ENCODE measurements around the gene HERC3. TPM values are rescaled to one million over a fixed set of nuclear protein-coding genes. Genes with fewer than 3 reads are reported as not detected.

The HERC3 gene
- total RNA-seq, 1 experiment from 2014 or later = 16.9 TPM

- no peaks in the 10 kb centered on the region for H3K27me3 ChIP-seq (ENCODE audit: insufficient read depth, low read depth)
- ChIA-PET POLR2A (ENCODE audit: unreplicated experiment) (no interaction called here), CTCF (no interaction called here)
- no peaks in the 10 kb centered on the region for H4K20me1 ChIP-seq (ENCODE audit: insufficient read depth)
- peaks cover 9% of the 10 kb centered on the region; the same call in 1 of the 2 replicates for H3K4me1 ChIP-seq (replicated peaks; ENCODE audit: insufficient read depth)
- no peaks in the 10 kb centered on the region for H3F3A ChIP-seq (ENCODE audit: insufficient read depth, low read depth)
- no peaks in the 10 kb centered on the region for H3K9me2 ChIP-seq (ENCODE audit: insufficient read depth)
- no peak overlapping the region for H3K27ac ChIP-seq
- H3K4me3 ChIP-seq = no peak overlapping the region
- DNase-seq = no peak
- intact Hi-C loops (cut with micrococcal nuclease; ENCODE audit: unreplicated experiment) = no loop called here
- no peaks in the 10 kb centered on the region for H3K79me2 ChIP-seq (ENCODE audit: low read depth)
- no TSS peak for BruUV-seq (replicated peaks)
- H2AFZ ChIP-seq = no peak overlapping the region
- H3K36me3 ChIP-seq (ENCODE audit: low read depth) = no peaks in the 10 kb centered on the region
- H3K9me3 ChIP-seq (ENCODE audit: insufficient read depth, low read depth) = no peaks in the 10 kb centered on the region
- TF ChIP-seq CTCF (conservative IDR thresholded peaks at IDR 0.05) (no peak), EZH2 (IDR thresholded peaks at IDR 0.05; ENCODE audit: low read depth) (no peak)
- H3K4me2 ChIP-seq = no peak overlapping the region
Measured at GRCh38 chr4:88754796-88755195, 162.5 kb downstream of the HERC3 start.

- POLR2A ChIA-PET (ENCODE audit: unreplicated experiment) = no interaction called here
Measured at GRCh38 chr4:88755454-88755853, 163.2 kb downstream of the HERC3 start.

GRCh38 chr4:88756149-88756548 lies 163.9 kb downstream of the HERC3 start:
- no peak overlapping the region for H2AFZ ChIP-seq
- H3K4me2 ChIP-seq = no peak overlapping the region
- POLR2A ChIA-PET (ENCODE audit: unreplicated experiment) = no interaction called here
- CTCF ChIA-PET = no interaction called here
- no peak overlapping the region for H3K27ac ChIP-seq
- no TSS peak for BruUV-seq (replicated peaks)
- H3K79me2 ChIP-seq (ENCODE audit: low read depth) = no peaks in the 10 kb centered on the region
- H3K36me3 ChIP-seq (ENCODE audit: low read depth) = no peaks in the 10 kb centered on the region
- H4K20me1 ChIP-seq (ENCODE audit: insufficient read depth) = no peaks in the 10 kb centered on the region
- H3K4me1 ChIP-seq (replicated peaks; ENCODE audit: insufficient read depth) = peaks cover 9% of the 10 kb centered on the region; the same call in 1 of the 2 replicates
- H3K27me3 ChIP-seq (ENCODE audit: insufficient read depth, low read depth) = no peaks in the 10 kb centered on the region
- no peak for DNase-seq
- intact Hi-C loops (cut with micrococcal nuclease; ENCODE audit: unreplicated experiment) = no loop called here
- no peaks in the 10 kb centered on the region for H3F3A ChIP-seq (ENCODE audit: insufficient read depth, low read depth)
- H3K4me3 ChIP-seq = no peak overlapping the region
- TF ChIP-seq EZH2 (IDR thresholded peaks at IDR 0.05; ENCODE audit: low read depth) (no peak), CTCF (conservative IDR thresholded peaks at IDR 0.05) (no peak)
- no peaks in the 10 kb centered on the region for H3K9me3 ChIP-seq (ENCODE audit: insufficient read depth, low read depth)
- H3K9me2 ChIP-seq (ENCODE audit: insufficient read depth) = no peaks in the 10 kb centered on the region

More at GRCh38 chr4:88755454-88755853, 163.2 kb downstream of the HERC3 start:
- Histone ChIP-seq H2AFZ (no peak overlapping the region), H3F3A (ENCODE audit: insufficient read depth, low read depth) (no peaks in the 10 kb centered on the region), H3K36me3 (ENCODE audit: low read depth) (no peaks in the 10 kb centered on the region), H3K9me2 (ENCODE audit: insufficient read depth) (no peaks in the 10 kb centered on the region), H3K27ac (no peak overlapping the region), H3K4me1 (replicated peaks; ENCODE audit: insufficient read depth) (peaks cover 9% of the 10 kb centered on the region; the same call in 1 of the 2 replicates), H3K79me2 (ENCODE audit: low read depth) (no peaks in the 10 kb centered on the region), H3K27me3 (ENCODE audit: insufficient read depth, low read depth) (no peaks in the 10 kb centered on the region), H3K9me3 (ENCODE audit: insufficient read depth, low read depth) (no peaks in the 10 kb centered on the region), H3K4me2 (no peak overlapping the region), H4K20me1 (ENCODE audit: insufficient read depth) (no peaks in the 10 kb centered on the region), H3K4me3 (no peak overlapping the region)
- TF ChIP-seq CTCF (conservative IDR thresholded peaks at IDR 0.05) (no peak), EZH2 (IDR thresholded peaks at IDR 0.05; ENCODE audit: low read depth) (no peak)
- CTCF ChIA-PET = no interaction called here
- no peak for DNase-seq
- intact Hi-C loops (cut with micrococcal nuclease; ENCODE audit: unreplicated experiment) = no loop called here
- BruUV-seq (replicated peaks) = no TSS peak
